ENCODE measurements around the gene FCMR. TPM values are rescaled to one million over a fixed set of nuclear protein-coding genes. Genes with fewer than 3 reads are reported as not detected.

Gene FCMR
- total and polyA plus RNA-seq, 9 of the 15 experiments (the other 6 are each of a cell fraction or from before 2014, with no cell fraction given), result 0.11 to 0.82 (median 0.20) TPM; not detected in 5

GRCh38 chr1:206863266-206863665 lies 58.5 kb downstream of the FCMR start (continued):
- TF ChIP-seq AFF1 (IDR thresholded peaks at IDR 0.05; ENCODE audit: low read depth in 1 of 2, partially characterized antibody in 2 of 2) (no peak), ZNF76 (CRISPR knock-in tag; IDR thresholded peaks at IDR 0.05; ENCODE audit: borderline replicate concordance) (no peak), ESRRA (IDR thresholded peaks at IDR 0.05; ENCODE audit: borderline replicate concordance, low read depth) (no peak), THAP12 (CRISPR knock-in tag; IDR thresholded peaks at IDR 0.05) (no peak), MEIS2 (IDR thresholded peaks at IDR 0.05; ENCODE audit: partially characterized antibody) (no peak), FOXA1 (IDR thresholded peaks at IDR 0.05; ENCODE audit: borderline replicate concordance) (no peak), RBM14 (IDR thresholded peaks at IDR 0.05; ENCODE audit: borderline replicate concordance, insufficient read depth, low read depth, low read length) (no peak), HDAC2 (IDR thresholded peaks at IDR 0.05) (no peak), RNF219 (CRISPR knock-in tag; IDR thresholded peaks at IDR 0.05) (no peak)

All from K562 (cell line).